Measurements from ENCODE around the gene MICAL1. TPM values are rescaled to one million over a fixed set of nuclear protein-coding genes. Genes with fewer than 3 reads are reported as not detected.

MICAL1 gene
- polyA plus RNA-seq, 1 donor from 2014 or later: 54.2 TPM

GRCh38 chr6:109436041-109436440, 19.5 kb downstream of the MICAL1 start:
- Histone ChIP-seq H3K9ac (ENCODE audit: low read length) (no peak overlapping the region), H3K9me2 (ENCODE audit: insufficient read depth, low read length) (no peaks in the 10 kb centered on the region), H2AFZ (ENCODE audit: low read depth, low read length) (no peak overlapping the region), H3K27ac (ENCODE audit: low read length) (no peak overlapping the region), H3K4me3 (ENCODE audit: low read length) (no peak overlapping the region), H4K20me1 (ENCODE audit: insufficient read depth) (no peaks in the 10 kb centered on the region), H3F3A (ENCODE audit: insufficient read depth, low read length, poor library complexity, severe bottlenecking) (no peaks in the 10 kb centered on the region), H3K4me2 (ENCODE audit: low read length) (no peak overlapping the region), H3K36me3 (ENCODE audit: insufficient read depth, low read length) (no peaks in the 10 kb centered on the region), H3K9me3 (ENCODE audit: low read length) (no peaks in the 10 kb centered on the region), H3K27me3 (ENCODE audit: insufficient read depth, low read depth, low read length) (no peaks in the 10 kb centered on the region), H3K79me2 (replicated peaks; ENCODE audit: insufficient read depth, low read length) (no peaks in the 10 kb centered on the region)
- no peak for TF ChIP-seq EP300 (conservative IDR thresholded peaks at IDR 0.05; ENCODE audit: poor library complexity, severe bottlenecking)
- no peak for TF ChIP-seq TAF1 (IDR thresholded peaks at IDR 0.05; ENCODE audit: low read depth)
- no peak for TF ChIP-seq CTCF (IDR thresholded peaks at IDR 0.05; ENCODE audit: poor library complexity, severe bottlenecking)
- TF ChIP-seq MXI1 (conservative IDR thresholded peaks at IDR 0.05; ENCODE audit: poor library complexity, severe bottlenecking): no peak
- no peak for TF ChIP-seq POLR2AphosphoS5 (IDR thresholded peaks at IDR 0.05)
- no peak for TF ChIP-seq RAD21 (conservative IDR thresholded peaks at IDR 0.05)
- no peak for TF ChIP-seq SMC3 (conservative IDR thresholded peaks at IDR 0.05; ENCODE audit: poor library complexity)

GRCh38 chr6:109434456-109434855, 21.1 kb downstream of the MICAL1 start:
- Histone ChIP-seq H3K4me3 (ENCODE audit: low read length) (no peak overlapping the region), H2AFZ (ENCODE audit: low read depth, low read length) (no peak overlapping the region), H4K20me1 (ENCODE audit: insufficient read depth) (no peaks in the 10 kb centered on the region), H3K9me3 (ENCODE audit: low read length) (no peaks in the 10 kb centered on the region), H3K9ac (ENCODE audit: low read length) (no peak overlapping the region), H3K36me3 (ENCODE audit: insufficient read depth, low read length) (no peaks in the 10 kb centered on the region), H3F3A (ENCODE audit: insufficient read depth, low read length, poor library complexity, severe bottlenecking) (no peaks in the 10 kb centered on the region), H3K4me2 (ENCODE audit: low read length) (no peak overlapping the region), H3K27me3 (ENCODE audit: insufficient read depth, low read depth, low read length) (no peaks in the 10 kb centered on the region), H3K27ac (ENCODE audit: low read length) (no peak overlapping the region), H3K79me2 (replicated peaks; ENCODE audit: insufficient read depth, low read length) (no peaks in the 10 kb centered on the region), H3K9me2 (ENCODE audit: insufficient read depth, low read length) (no peaks in the 10 kb centered on the region)
- TF ChIP-seq TAF1 (IDR thresholded peaks at IDR 0.05; ENCODE audit: low read depth) (no peak), EP300 (conservative IDR thresholded peaks at IDR 0.05; ENCODE audit: poor library complexity, severe bottlenecking) (no peak)

GRCh38 chr6:109429496-109429895, 26.1 kb downstream of the MICAL1 start:
- Histone ChIP-seq H3K9ac (ENCODE audit: low read length) (no peak overlapping the region), H3K36me3 (ENCODE audit: insufficient read depth, low read length) (no peaks in the 10 kb centered on the region), H3K4me3 (ENCODE audit: low read length) (no peak overlapping the region), H3K9me3 (ENCODE audit: low read length) (no peaks in the 10 kb centered on the region), H3K4me2 (ENCODE audit: low read length) (no peak overlapping the region), H3K79me2 (replicated peaks; ENCODE audit: insufficient read depth, low read length) (no peaks in the 10 kb centered on the region), H3F3A (ENCODE audit: insufficient read depth, low read length, poor library complexity, severe bottlenecking) (no peaks in the 10 kb centered on the region), H2AFZ (ENCODE audit: low read depth, low read length) (no peak overlapping the region), H4K20me1 (ENCODE audit: insufficient read depth) (no peaks in the 10 kb centered on the region), H3K27me3 (ENCODE audit: insufficient read depth, low read depth, low read length) (no peaks in the 10 kb centered on the region), H3K27ac (ENCODE audit: low read length) (no peak overlapping the region), H3K9me2 (ENCODE audit: insufficient read depth, low read length) (no peaks in the 10 kb centered on the region)
- TF ChIP-seq REST (IDR thresholded peaks at IDR 0.05; ENCODE audit: borderline replicate concordance): no peak
- no peak for TF ChIP-seq EZH2 (IDR thresholded peaks at IDR 0.05; ENCODE audit: borderline replicate concordance, insufficient read depth, low read length, poor library complexity, severe bottlenecking)
- TF ChIP-seq RAD21 (conservative IDR thresholded peaks at IDR 0.05): no peak
- no peak for TF ChIP-seq POLR2AphosphoS5 (IDR thresholded peaks at IDR 0.05)
- no peak for TF ChIP-seq SMC3 (conservative IDR thresholded peaks at IDR 0.05; ENCODE audit: poor library complexity)
- no peak for TF ChIP-seq MXI1 (conservative IDR thresholded peaks at IDR 0.05; ENCODE audit: poor library complexity, severe bottlenecking)
- no peak for TF ChIP-seq TAF1 (IDR thresholded peaks at IDR 0.05; ENCODE audit: low read depth)
- TF ChIP-seq CTCF (IDR thresholded peaks at IDR 0.05; ENCODE audit: poor library complexity, severe bottlenecking): no peak
- TF ChIP-seq EP300 (conservative IDR thresholded peaks at IDR 0.05; ENCODE audit: poor library complexity, severe bottlenecking): no peak

Measured in neural cell (in vitro differentiated cells).